ENCODE measurements around the gene ZNF462. TPM values are rescaled to one million over a fixed set of nuclear protein-coding genes. Genes with fewer than 3 reads are reported as not detected.

ZNF462 gene
- total RNA-seq, 2 donors from 2014 or later, result 4.7 to 8.9 TPM

DNA sequence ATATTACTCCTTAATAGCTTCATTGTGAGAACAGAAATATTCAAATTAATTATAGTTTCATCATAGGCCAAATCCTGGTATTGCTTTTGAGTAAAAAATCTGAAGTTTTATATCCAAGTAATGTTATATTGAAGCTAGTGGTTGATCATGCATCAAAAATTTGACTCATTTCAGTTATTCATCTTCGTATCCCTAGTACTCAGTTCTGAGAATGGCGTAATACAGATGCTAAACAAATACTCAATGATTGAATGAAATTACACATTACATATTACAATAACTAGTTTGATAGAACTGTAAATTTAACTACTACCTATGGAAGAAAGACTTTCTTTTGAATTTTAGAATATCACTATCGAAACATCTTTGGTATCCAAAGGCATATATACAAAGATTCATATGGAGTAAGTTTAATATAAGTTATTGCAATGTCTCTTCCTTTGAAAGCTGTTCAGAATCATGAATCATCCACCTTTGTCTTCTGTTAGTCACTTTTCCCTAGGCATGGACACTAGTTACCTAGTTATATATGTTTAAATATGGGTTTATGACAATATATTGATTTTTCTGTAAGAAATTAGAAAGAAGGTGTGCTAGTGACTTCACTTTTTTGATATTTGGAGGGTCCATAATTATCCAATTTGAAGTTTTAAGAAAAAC, 5.0 kb upstream of the ZNF462 start:
- TF ChIP-seq POLR2A (IDR thresholded peaks at IDR 0.05), result no peak
- TF ChIP-seq, protein P1, sequence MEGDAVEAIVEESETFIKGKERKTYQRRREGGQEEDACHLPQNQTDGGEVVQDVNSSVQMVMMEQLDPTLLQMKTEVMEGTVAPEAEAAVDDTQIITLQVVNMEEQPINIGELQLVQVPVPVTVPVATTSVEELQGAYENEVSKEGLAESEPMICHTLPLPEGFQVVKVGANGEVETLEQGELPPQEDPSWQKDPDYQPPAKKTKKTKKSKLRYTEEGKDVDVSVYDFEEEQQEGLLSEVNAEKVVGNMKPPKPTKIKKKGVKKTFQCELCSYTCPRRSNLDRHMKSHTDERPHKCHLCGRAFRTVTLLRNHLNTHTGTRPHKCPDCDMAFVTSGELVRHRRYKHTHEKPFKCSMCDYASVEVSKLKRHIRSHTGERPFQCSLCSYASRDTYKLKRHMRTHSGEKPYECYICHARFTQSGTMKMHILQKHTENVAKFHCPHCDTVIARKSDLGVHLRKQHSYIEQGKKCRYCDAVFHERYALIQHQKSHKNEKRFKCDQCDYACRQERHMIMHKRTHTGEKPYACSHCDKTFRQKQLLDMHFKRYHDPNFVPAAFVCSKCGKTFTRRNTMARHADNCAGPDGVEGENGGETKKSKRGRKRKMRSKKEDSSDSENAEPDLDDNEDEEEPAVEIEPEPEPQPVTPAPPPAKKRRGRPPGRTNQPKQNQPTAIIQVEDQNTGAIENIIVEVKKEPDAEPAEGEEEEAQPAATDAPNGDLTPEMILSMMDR (IDR thresholded peaks at IDR 0.05), result no peak
- WGBS, 2 donors, result 93 to 98% methylated on average over 3 of the region's 3 CpGs
- H3K36me3 ChIP-seq (replicated peaks in 1 of 2; ENCODE audit: insufficient read depth in 1 of 2, low read depth in 2 of 2), result no peaks in the 10 kb centered on the region
- intact Hi-C loops (cut with DNase I), result no loop called here
- no peaks in the 10 kb centered on the region for H3K9me3 ChIP-seq
- H3K4me1 ChIP-seq, result peaks cover 31% of the 10 kb centered on the region
- DNase-seq (no peak), ATAC-seq (no peak)
- H3K27ac ChIP-seq, result no peak overlapping the region
- peaks cover 0 to 17% of the 10 kb centered on the region in 2 donors for H3K27me3 ChIP-seq
- no peak overlapping the region for H3K4me3 ChIP-seq

DNA sequence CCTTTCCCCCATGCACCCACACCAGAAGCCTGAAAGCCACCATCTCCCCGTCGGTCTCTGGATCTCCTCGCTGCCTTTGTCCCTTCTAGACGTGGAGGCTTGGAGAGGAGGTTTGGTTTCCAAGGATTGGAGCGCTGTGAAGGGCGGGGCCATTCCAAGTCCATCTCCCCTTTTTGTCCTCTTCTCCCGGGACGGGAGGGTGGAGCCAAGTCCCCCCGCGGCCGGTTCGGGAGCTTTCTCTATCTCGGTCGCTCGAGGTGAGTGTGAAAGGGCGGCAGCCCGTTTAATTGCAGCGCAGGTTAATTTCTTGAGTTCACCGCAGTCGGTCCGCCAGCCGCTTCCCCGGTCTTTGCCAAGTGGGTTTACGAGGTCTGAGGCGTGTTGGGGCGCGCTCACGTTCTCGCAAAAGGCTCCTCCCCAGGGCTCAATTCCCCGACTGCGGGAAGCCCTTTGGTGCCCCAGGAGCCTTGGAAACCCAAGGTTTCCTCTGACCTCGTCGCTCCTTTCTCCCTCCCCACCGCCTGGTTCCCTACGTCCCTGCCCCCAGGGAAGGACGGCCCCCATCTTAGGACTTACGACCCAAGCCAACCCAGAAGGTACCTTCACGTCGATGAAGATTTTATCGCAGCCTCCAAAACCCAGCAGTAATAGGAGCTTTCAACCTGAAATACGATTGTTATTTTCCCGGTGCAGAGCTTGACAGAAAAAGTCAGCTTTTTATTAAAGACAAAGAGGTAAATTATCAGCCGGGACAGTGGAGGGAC, 2.8 kb upstream of the ZNF462 start:
- Histone ChIP-seq H3K36me3 (replicated peaks in 1 of 2; ENCODE audit: insufficient read depth in 1 of 2, low read depth in 2 of 2) (no peaks in the 10 kb centered on the region), H3K27me3 (peaks cover 0 to 21% of the 10 kb centered on the region in 2 donors), H3K27ac (no peak overlapping the region), H3K4me3 (peak overlapping the region in 1 of 2 donors; percentile 22), H3K4me1 (peaks cover 42% of the 10 kb centered on the region), H3K9me3 (no peaks in the 10 kb centered on the region)
- 3 to 7% methylated on average over 26 to 43 of the region's 43 CpGs for WGBS, 2 donors
- intact Hi-C loops (cut with DNase I), result no loop called here
- DNase-seq (peak in 3 of 4 donors; percentile 6 to 16 (median 12)), ATAC-seq (peak; percentile 6)
- TF ChIP-seq POLR2A (IDR thresholded peaks at IDR 0.05), result no peak
- TF ChIP-seq, protein P1 (IDR thresholded peaks at IDR 0.05), result no peak

DNA sequence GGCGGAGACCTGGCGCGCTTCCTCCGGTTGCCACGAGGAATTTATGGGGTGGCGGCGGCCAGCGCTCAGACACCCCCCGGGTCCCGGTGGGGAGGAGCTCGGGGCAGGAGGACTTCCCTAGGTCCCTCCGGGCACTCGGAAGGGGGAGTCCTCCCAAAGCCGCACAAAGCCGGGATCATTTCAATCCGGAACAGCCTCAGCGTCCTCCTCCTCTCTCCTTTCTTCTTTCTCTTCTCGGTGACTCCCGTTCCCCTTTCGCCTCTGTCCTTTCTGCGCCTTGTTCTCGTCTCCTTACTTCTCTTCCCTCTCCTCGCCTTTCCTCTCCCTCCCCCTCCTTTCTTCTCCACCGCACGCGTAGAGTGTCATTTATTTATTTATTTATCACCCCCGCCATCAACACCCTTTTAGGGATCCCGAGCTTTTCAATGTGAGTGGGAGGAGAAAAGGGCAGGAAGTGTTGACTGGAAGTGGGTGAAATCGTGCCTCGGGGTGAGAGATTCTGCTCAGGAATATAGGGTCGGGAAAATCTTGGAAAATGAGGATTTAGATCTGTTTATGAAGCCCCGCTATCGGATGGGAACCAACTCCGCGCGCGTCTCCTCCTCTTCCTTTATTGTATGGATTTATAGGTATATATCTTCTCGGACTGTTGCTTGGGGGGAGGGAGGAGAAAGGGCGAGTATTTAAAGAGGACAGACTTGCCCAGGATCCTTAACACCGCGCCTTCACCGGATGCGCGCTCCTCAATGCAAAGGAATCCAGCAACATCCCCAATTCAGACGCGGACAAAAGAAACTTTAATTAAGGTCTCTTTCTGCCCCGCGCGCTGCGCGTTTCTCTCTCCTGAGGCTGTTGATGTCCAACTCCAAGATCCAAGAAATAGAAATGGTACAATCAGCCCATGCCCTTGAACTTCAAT, 2.0 kb upstream of the ZNF462 start:
- peaks cover 0 to 21% of the 10 kb centered on the region in 2 donors for H3K27me3 ChIP-seq
- intact Hi-C loops (cut with DNase I), result no loop called here
- ATAC-seq (peak; percentile 16), DNase-seq (peak in 3 of 4 donors; percentile 7 to 20 (median 18))
- H3K4me1 ChIP-seq, result peaks cover 42% of the 10 kb centered on the region
- H3K9me3 ChIP-seq, result no peaks in the 10 kb centered on the region
- H3K4me3 ChIP-seq, result peak overlapping the region in 1 of 2 donors; percentile 22
- peak overlapping the region in 1 of 4 donors; percentile 6 for H3K27ac ChIP-seq
- TF ChIP-seq, protein P1 (IDR thresholded peaks at IDR 0.05), result no peak
- no peak for TF ChIP-seq POLR2A (IDR thresholded peaks at IDR 0.05)
- H3K36me3 ChIP-seq (replicated peaks in 1 of 2; ENCODE audit: insufficient read depth in 1 of 2, low read depth in 2 of 2), result no peaks in the 10 kb centered on the region
- 1 to 2% methylated on average over 50 to 51 of the region's 51 CpGs for WGBS, 2 donors

DNA sequence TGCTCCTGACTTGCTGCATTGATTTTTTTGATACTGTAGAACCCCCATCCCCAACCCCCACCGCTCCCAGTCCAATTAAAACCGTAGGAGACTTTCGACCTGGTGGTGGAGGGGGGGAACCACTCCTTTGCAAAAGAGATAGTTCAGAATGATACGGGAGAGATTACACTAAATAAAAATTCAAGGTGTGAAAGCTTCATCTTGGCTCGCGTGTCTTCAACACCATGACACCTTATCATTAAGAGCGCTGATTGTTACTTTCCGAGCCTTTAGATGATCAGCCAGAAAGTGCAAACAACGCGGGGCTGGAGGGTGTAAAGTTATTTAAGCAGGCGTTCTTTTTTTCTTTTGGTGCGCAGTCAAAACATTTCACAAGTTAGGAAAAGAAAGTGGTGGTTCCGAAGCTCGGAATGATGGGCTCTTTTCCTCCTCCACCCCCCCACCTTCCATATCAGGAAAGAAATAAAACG, 1.3 kb upstream of the ZNF462 start:
- WGBS, 2 donors, result 0 to 1% methylated on average over 15 of the region's 15 CpGs
- intact Hi-C loops (cut with DNase I), result no loop called here

More for the DNA sequence above, 1.3 kb upstream of the ZNF462 start:
- Histone ChIP-seq H3K4me1 (peaks cover 42% of the 10 kb centered on the region), H3K27me3 (peaks cover 0 to 21% of the 10 kb centered on the region in 2 donors), H3K36me3 (replicated peaks in 1 of 2; ENCODE audit: insufficient read depth in 1 of 2, low read depth in 2 of 2) (no peaks in the 10 kb centered on the region), H3K4me3 (peak overlapping the region in 1 of 2 donors; percentile 22), H3K27ac (peak overlapping the region in 1 of 4 donors; percentile 67), H3K9me3 (no peaks in the 10 kb centered on the region)
- ATAC-seq (no peak), DNase-seq (no peak)
- TF ChIP-seq, protein P1 (IDR thresholded peaks at IDR 0.05), result no peak
- TF ChIP-seq POLR2A (IDR thresholded peaks at IDR 0.05), result no peak
